HepG2 (cell line): ENCODE results near the gene DHCR7. TPM values are rescaled to one million over a fixed set of nuclear protein-coding genes. Genes with fewer than 3 reads are reported as not detected.

Source experiments
- ATAC-seq: fragments of 200-7000 bp; cut with Tn5 transposase; 3 replicates; pipeline ENCODE4 v1.9.1; 2020; ENCODE audit warnings: mild to moderate bottlenecking, moderate library complexity
- BruUV-seq: library from RNA; stranded (reverse); fragments of 400-500 nt; replicated peaks from 2 replicates; lab custom pipeline; 2021; lab: Mats Ljungman, UMichigan
- CTCF ChIA-PET: fragments of 300-600 bp; formaldehyde crosslinking; extraction: SDS; loops from one replicate; lab custom pipeline; 2021; ENCODE audit warnings: low total read pairs, inconsistent platforms, low intra/inter-chr PET ratio; lab: Yijun Ruan, JAX
- POLR2A ChIA-PET: fragments of 350-600 bp; sonication (Branson Sonifier 250); formaldehyde crosslinking; loops from one replicate; lab custom pipeline; 2020; ENCODE audit warnings: antibody characterized with exemption, inconsistent platforms; lab: Yijun Ruan, JAX
- DNase-seq: peaks from one replicate; pipeline ENCODE4 v3.0.0-alpha.2; 2015; ENCODE audit warnings: low spot score
- FAIRE-seq: peaks from 3 replicates; lab custom pipeline; 2011; peaks lifted over from hg19 to GRCh38; lab: Jason Lieb, UNC
- H2AFZ ChIP-seq: one replicate; pipeline ENCODE4 v1.6.1; 2011; ENCODE audit warnings: low read length, inconsistent platforms
- H3K27ac ChIP-seq: fragments of 300-600 bp; 3 replicates; pipeline ENCODE4 v1.8.0; 2011; ENCODE audit warnings: mixed run types, mild to moderate bottlenecking, mixed read lengths, low read length, inconsistent platforms; ENCODE audit not compliant: insufficient read depth; ENCODE audit errors: extremely low read length
- H3K27me3 ChIP-seq, 2 experiments: fragments of 200-600 bp in 1 of 2; 2 replicates in 1 of 2; 3 replicates in 1 of 2; pipeline versions ENCODE4 v1.6.0 to v1.8.0; 2011; ENCODE audit warnings: low read length in 2 of 2, mild to moderate bottlenecking in 2 of 2, moderate library complexity in 2 of 2, inconsistent platforms in 1 of 2; ENCODE audit not compliant: insufficient read depth in 2 of 2, control insufficient read depth in 1 of 2
- H3K36me3 ChIP-seq, 2 experiments: fragments of 200-600 bp in 1 of 2; replicated peaks in 1 of 2; 2 replicates in 1 of 2; 3 replicates in 1 of 2; pipeline versions ENCODE4 v1.5.1 to v1.8.0; 2011; ENCODE audit warnings: low read length in 2 of 2, inconsistent platforms in 1 of 2; ENCODE audit not compliant: insufficient read depth in 2 of 2, control insufficient read depth in 1 of 2
- H3K4me1 ChIP-seq: 2 replicates; pipeline ENCODE4 v1.5.1; 2012; ENCODE audit warnings: low read length, inconsistent platforms; ENCODE audit not compliant: insufficient read depth
- H3K4me2 ChIP-seq: 2 replicates; pipeline ENCODE4 v1.6.0; 2011; ENCODE audit warnings: low read depth, low read length, inconsistent platforms
- H3K4me3 ChIP-seq, 3 experiments: fragments of 200-600 bp in 1 of 3; sonication (generic), shearing (Covaris generic) in 1 of 3; replicated peaks in 1 of 3; 2 replicates each; pipeline ENCODE4 v1.5.1; 2011 to 2016; ENCODE audit warnings: low read length in 3 of 3, inconsistent platforms in 2 of 3, low read depth in 2 of 3, mild to moderate bottlenecking in 2 of 3, control low read depth in 1 of 3, mixed read lengths in 1 of 3; ENCODE audit not compliant: insufficient read depth in 1 of 3
- H3K79me2 ChIP-seq: one replicate; pipeline ENCODE4 v1.6.1; 2011; ENCODE audit warnings: low read length, inconsistent platforms; ENCODE audit not compliant: insufficient read depth
- H3K9ac ChIP-seq: 2 replicates; pipeline ENCODE4 v1.6.0; 2011; ENCODE audit warnings: mild to moderate bottlenecking, low read depth, low read length, inconsistent platforms; ENCODE audit not compliant: insufficient read depth
- H3K9me3 ChIP-seq: 2 replicates; pipeline ENCODE4 v1.5.1; 2012; ENCODE audit warnings: mild to moderate bottlenecking, low read length
- H4K20me1 ChIP-seq: 2 replicates; pipeline ENCODE4 v1.6.0; 2011; ENCODE audit warnings: inconsistent platforms, mild to moderate bottlenecking, low read length, moderate library complexity; ENCODE audit not compliant: insufficient read depth
- CENPX ChIP-seq: sonication (generic); formaldehyde crosslinking; IDR thresholded peaks from 2 replicates; pipeline ENCODE4 v1.9.0; 2021; ENCODE audit warnings: mild to moderate bottlenecking, missing genetic modification reagents, moderate library complexity
- GABPB1 ChIP-seq: IDR thresholded peaks from 2 replicates; pipeline ENCODE4 v1.6.1; 2016; ENCODE audit warnings: mild to moderate bottlenecking, missing genetic modification reagents, moderate library complexity, missing compliant biosample characterization
- NRL ChIP-seq: sonication (generic); formaldehyde crosslinking; IDR thresholded peaks from 2 replicates; pipeline ENCODE4 v1.5.0; 2020; ENCODE audit warnings: missing genetic modification reagents, mild to moderate bottlenecking, moderate library complexity, borderline replicate concordance
- RAD21 ChIP-seq: fragments of 450-650 bp; formaldehyde crosslinking; IDR thresholded peaks from 2 replicates; pipeline ENCODE4 v1.5.0; 2020; ENCODE audit warnings: mild to moderate bottlenecking
- ZNF431 ChIP-seq: sonication (generic); formaldehyde crosslinking; IDR thresholded peaks from 2 replicates; pipeline ENCODE4 v1.9.0; 2022; ENCODE audit warnings: missing genetic modification reagents, low read depth, mild to moderate bottlenecking, borderline replicate concordance
- ZNF432 ChIP-seq: sonication (generic); formaldehyde crosslinking; IDR thresholded peaks from 2 replicates; pipeline ENCODE4 v1.5.0; 2020; ENCODE audit warnings: missing genetic modification reagents, mild to moderate bottlenecking, borderline replicate concordance
- ZNF530 ChIP-seq: sonication (generic); formaldehyde crosslinking; IDR thresholded peaks from 2 replicates; pipeline ENCODE4 v1.5.0; 2020; ENCODE audit warnings: low read depth, mild to moderate bottlenecking, missing genetic modification reagents
- whole genome bisulfite sequencing: methylation state at CpG from one replicate; pipeline ENCODE4 v1.1.6; 2017; ENCODE audit warnings: low lambda C conversion rate; 5-methylcytosine and 5-hydroxymethylcytosine counted together
- in situ Hi-C: cut with HindIII; loops from 2 replicates; pipeline ENCODE4 v1.10.0; 2017; ENCODE audit warnings: low pct_unique_long_range_greater_than_20kb; ENCODE audit not compliant: extremely low pct_ligation_motif_present
- intact Hi-C: fragments of 100-400 bp; cut with micrococcal nuclease; formaldehyde crosslinking; loops from one replicate; pipeline ENCODE4 v1.10.0; 2022; ENCODE audit not compliant: unreplicated experiment
- polyA plus RNA-seq, 8 experiments: library from polyadenylated mRNA; depleted of rRNA in 3 of 8; stranded (reverse) in 7 of 8; unstranded in 1 of 8; fragments of >200 nt; fragmentation: Illumina TruSeq in 4 of 8; extraction: Trizol in 4 of 8; gene quantifications; 2 replicates each; pipeline versions ENCODE4 v1.2.1 to v1.2.3, GENCODE V29; 2011 to 2016; ENCODE audit warnings: low read depth in 4 of 8, missing spikeins in 1 of 8, mixed read lengths in 1 of 8; ENCODE audit not compliant: insufficient read depth in 1 of 8
- total RNA-seq, 5 experiments: library from RNA; depleted of rRNA; stranded (reverse); fragments of >200 nt; fragmentation: Illumina TruSeq; extraction: Trizol; gene quantifications; 2 replicates each; pipeline ENCODE4 v1.2.3, GENCODE V29; 2016; ENCODE audit warnings: low read depth in 1 of 5
- TF ChIP-seq, protein P1 (sequence below): sonication (generic); formaldehyde crosslinking; IDR thresholded peaks from 2 replicates; pipeline ENCODE4 v1.5.0; 2020; ENCODE audit warnings: missing genetic modification reagents
- TF ChIP-seq, protein P2 (sequence below): sonication (generic); formaldehyde crosslinking; conservative IDR thresholded peaks from 2 replicates; pipeline ENCODE4 v1.4.0; 2020; ENCODE audit warnings: missing genetic modification reagents
- TF ChIP-seq, protein P3 (sequence below): sonication (generic); formaldehyde crosslinking; IDR thresholded peaks from 2 replicates; pipeline ENCODE4 v1.4.0; 2020; ENCODE audit warnings: mild to moderate bottlenecking, missing genetic modification reagents
- TF ChIP-seq, protein P4 (sequence below): sonication (generic); formaldehyde crosslinking; IDR thresholded peaks from 2 replicates; pipeline ENCODE4 v1.8.1; 2023; ENCODE audit warnings: missing genetic modification reagents, inconsistent platforms, borderline replicate concordance
- TF ChIP-seq, protein P5 (sequence below): sonication (generic); formaldehyde crosslinking; IDR thresholded peaks from 2 replicates; pipeline ENCODE4 v1.4.0; 2020; ENCODE audit warnings: missing genetic modification reagents, borderline replicate concordance

DHCR7 gene
- total and polyA plus RNA-seq, 2 of the 13 experiments (the other 11 are each of a cell fraction or from before 2014, with no cell fraction given) = 96.0 to 143 TPM

DNA sequence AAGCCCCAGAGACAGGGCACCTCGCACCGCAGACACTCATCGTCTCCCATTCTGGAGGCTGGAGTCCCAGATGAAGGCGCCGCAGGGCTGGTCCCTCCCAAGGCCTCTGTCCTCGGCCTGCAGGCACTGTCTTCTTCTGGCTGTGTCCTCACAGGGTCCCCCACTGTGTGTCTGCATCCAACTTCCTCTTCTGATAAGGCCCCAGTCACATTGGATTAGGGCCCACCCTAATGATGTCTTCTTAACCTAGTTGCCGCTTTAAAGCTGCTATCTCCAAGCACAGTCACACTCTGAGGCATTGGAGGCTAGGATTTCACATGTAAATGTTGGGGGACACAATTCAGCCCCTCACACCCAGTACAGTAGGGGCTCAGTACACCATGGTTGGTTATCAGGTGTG lies 48.9 kb downstream of the DHCR7 start:
- Histone ChIP-seq H3K27me3 (peaks cover 6 to 66% of the 10 kb centered on the region in 2 experiments; a peak in 4 of 5 replicates), H4K20me1 (no peaks in the 10 kb centered on the region; the same call in 1 of the 2 replicates), H2AFZ (no peak overlapping the region), H3K9me3 (no peaks in the 10 kb centered on the region), H3K4me2 (no peak overlapping the region), H3K4me3 (no peak overlapping the region), H3K27ac (no peak overlapping the region), H3K4me1 (peaks cover 14% of the 10 kb centered on the region), H3K9ac (no peak overlapping the region), H3K36me3 (no peaks in the 10 kb centered on the region), H3K79me2 (no peaks in the 10 kb centered on the region)
- DNase-seq (no peak), ATAC-seq (no peak), FAIRE-seq (no peak)
- ChIA-PET POLR2A (no interaction called here), CTCF (no interaction called here)
- intact Hi-C loops (no loop called here), in situ Hi-C loops (no loop called here)
- 50% methylated on average over 1 of the region's 7 CpGs for WGBS
- no TSS peak for BruUV-seq
- TF ChIP-seq ZNF530 (CRISPR knock-in tag) (no peak), CENPX (CRISPR knock-in tag) (no peak), ZNF431 (no peak), RAD21 (CRISPR knock-in tag) (no peak), GABPB1 (CRISPR knock-in tag) (no peak), ZNF432 (no peak), NRL (CRISPR knock-in tag) (no peak)
- TF ChIP-seq, protein P1, sequence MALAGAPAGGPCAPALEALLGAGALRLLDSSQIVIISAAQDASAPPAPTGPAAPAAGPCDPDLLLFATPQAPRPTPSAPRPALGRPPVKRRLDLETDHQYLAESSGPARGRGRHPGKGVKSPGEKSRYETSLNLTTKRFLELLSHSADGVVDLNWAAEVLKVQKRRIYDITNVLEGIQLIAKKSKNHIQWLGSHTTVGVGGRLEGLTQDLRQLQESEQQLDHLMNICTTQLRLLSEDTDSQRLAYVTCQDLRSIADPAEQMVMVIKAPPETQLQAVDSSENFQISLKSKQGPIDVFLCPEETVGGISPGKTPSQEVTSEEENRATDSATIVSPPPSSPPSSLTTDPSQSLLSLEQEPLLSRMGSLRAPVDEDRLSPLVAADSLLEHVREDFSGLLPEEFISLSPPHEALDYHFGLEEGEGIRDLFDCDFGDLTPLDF = no peak
- TF ChIP-seq, protein P2, sequence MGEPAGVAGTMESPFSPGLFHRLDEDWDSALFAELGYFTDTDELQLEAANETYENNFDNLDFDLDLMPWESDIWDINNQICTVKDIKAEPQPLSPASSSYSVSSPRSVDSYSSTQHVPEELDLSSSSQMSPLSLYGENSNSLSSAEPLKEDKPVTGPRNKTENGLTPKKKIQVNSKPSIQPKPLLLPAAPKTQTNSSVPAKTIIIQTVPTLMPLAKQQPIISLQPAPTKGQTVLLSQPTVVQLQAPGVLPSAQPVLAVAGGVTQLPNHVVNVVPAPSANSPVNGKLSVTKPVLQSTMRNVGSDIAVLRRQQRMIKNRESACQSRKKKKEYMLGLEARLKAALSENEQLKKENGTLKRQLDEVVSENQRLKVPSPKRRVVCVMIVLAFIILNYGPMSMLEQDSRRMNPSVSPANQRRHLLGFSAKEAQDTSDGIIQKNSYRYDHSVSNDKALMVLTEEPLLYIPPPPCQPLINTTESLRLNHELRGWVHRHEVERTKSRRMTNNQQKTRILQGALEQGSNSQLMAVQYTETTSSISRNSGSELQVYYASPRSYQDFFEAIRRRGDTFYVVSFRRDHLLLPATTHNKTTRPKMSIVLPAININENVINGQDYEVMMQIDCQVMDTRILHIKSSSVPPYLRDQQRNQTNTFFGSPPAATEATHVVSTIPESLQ (CRISPR knock-in tag) = no peak
- TF ChIP-seq, protein P3, sequence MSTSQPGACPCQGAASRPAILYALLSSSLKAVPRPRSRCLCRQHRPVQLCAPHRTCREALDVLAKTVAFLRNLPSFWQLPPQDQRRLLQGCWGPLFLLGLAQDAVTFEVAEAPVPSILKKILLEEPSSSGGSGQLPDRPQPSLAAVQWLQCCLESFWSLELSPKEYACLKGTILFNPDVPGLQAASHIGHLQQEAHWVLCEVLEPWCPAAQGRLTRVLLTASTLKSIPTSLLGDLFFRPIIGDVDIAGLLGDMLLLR (CRISPR knock-in tag) = no peak
- TF ChIP-seq, protein P4, sequence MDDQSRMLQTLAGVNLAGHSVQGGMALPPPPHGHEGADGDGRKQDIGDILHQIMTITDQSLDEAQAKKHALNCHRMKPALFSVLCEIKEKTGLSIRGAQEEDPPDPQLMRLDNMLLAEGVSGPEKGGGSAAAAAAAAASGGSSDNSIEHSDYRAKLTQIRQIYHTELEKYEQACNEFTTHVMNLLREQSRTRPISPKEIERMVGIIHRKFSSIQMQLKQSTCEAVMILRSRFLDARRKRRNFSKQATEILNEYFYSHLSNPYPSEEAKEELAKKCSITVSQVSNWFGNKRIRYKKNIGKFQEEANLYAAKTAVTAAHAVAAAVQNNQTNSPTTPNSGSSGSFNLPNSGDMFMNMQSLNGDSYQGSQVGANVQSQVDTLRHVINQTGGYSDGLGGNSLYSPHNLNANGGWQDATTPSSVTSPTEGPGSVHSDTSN = no peak
- TF ChIP-seq, protein P5, sequence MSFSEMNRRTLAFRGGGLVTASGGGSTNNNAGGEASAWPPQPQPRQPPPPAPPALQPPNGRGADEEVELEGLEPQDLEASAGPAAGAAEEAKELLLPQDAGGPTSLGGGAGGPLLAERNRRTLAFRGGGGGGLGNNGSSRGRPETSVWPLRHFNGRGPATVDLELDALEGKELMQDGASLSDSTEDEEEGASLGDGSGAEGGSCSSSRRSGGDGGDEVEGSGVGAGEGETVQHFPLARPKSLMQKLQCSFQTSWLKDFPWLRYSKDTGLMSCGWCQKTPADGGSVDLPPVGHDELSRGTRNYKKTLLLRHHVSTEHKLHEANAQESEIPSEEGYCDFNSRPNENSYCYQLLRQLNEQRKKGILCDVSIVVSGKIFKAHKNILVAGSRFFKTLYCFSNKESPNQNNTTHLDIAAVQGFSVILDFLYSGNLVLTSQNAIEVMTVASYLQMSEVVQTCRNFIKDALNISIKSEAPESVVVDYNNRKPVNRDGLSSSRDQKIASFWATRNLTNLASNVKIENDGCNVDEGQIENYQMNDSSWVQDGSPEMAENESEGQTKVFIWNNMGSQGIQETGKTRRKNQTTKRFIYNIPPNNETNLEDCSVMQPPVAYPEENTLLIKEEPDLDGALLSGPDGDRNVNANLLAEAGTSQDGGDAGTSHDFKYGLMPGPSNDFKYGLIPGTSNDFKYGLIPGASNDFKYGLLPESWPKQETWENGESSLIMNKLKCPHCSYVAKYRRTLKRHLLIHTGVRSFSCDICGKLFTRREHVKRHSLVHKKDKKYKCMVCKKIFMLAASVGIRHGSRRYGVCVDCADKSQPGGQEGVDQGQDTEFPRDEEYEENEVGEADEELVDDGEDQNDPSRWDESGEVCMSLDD (CRISPR knock-in tag) = no peak
